Activated CD4-positive, alpha-beta T cell treated with anti-CD3 and anti-CD28 coated beads, Interleukin-2, Interleukin-6, amounts not matched to agents 100 ng/mL and 50 ng/mL, durations not matched to agents 16 hours and 8 hours (primary cell): ENCODE results near the gene EPO.
"Not testable (repeated sequence)": the region's sequence is repeated elsewhere in the genome, so short reads cannot be mapped to it uniquely, and the experiment has no call there.

Experiments
- DNase-seq: peaks from one replicate; pipeline ENCODE4 v3.0.0-alpha.2; 2020

The EPO gene

DNA sequence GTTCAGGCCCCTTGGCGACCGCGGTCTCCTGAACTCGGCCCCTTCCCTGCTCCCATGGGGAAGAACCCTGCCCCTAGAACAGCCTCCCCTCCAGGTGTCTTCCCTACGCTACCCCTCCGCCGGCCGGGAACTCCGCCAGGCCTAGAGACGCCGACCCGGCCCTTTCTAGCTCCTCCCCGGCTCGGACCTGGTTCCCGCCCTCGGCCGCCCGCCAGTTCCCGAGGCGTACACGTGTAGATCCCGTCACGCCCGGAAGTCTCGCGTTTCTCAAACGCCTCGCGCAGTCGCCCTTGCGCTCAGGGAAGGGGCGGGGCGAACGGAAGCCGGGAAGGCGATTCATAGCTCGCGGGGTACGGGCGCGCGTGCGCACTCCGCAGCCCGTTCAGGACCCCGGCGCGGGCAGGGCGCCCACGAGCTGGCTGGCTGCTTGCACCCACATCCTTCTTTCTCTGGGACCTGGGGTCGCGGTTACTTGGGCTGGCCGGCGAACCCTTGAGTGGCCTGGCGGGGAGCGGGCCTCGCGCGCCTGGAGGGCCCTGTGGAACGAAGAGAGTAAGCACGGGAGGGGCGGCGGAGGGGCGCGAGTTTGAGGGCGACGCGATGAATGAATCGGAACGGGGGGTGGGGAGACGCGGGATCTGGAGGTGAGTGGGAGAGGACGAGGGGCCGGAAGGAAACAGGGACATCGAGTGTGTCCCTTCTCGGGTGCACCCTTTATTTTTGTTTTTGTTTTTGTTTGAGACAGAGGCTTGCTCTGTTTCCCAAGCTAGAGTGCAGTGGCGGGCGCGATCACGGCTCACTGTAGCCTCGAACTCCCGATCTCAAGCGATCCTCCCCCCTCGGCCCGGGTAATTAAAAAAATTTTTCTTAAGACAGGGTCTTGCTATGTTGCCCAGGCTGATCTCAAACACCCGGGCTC is 14.3 kb upstream of the EPO start, which contains the start of gene POP7:
TSS of gene POP7 (plus strand) at position 369 of the 919 bp plus-strand sequence. CDS start 710 bp downstream, outside the sequence.
- peak; percentile 99 for DNase-seq

DNA sequence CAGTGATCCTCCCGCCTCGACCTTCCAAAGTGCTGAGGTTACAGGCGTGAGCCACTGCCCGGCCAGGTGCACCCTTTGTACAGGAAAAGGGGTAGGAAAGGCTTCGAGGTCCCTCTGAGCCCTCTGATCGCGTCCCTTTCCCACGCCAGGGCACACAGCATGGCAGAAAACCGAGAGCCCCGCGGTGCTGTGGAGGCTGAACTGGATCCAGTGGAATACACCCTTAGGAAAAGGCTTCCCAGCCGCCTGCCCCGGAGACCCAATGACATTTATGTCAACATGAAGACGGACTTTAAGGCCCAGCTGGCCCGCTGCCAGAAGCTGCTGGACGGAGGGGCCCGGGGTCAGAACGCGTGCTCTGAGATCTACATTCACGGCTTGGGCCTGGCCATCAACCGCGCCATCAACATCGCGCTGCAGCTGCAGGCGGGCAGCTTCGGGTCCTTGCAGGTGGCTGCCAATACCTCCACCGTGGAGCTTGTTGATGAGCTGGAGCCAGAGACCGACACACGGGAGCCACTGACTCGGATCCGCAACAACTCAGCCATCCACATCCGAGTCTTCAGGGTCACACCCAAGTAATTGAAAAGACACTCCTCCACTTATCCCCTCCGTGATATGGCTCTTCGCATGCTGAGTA is 13.5 kb upstream of the EPO start:
- no peak for DNase-seq

DNA sequence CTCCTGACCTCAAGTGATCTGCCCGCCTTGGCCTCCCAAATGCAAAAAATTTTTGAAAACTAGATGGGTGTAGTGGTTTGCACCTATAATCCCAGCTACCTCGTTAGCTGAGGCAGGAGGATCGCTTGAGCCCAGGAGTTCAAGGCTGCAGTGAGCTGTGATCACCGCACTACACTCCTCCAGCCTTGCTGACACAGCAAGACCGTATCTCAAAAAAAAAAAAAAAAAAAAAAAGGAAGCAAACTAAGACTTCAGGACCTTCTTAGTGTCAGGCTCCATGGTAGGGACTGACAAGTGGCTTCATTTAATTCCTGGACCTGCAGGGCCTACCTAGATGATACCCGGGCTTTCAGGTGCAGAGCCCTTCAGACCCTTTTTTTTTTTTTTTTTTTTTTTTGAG is 11.9 kb upstream of the EPO start:
- DNase-seq = no peak

DNA sequence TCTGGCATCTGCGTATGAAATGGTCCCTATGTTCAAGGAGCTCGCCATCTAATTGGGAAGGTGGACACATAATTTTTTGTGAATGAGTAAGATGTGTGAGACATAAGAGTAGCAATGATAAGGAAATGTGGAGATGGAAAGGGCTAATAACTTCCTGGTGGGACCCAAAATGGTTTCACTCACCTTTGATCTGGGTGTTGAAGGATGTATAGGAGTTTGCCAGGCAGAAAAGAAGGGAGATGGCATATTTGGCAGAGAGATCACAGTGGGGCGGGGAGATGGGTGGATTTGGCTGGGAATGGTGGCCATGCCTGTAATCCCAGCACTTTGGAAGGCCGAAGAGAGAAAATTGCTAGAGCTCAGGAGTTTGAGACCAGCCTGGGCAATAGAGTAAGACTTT is 9.8 kb upstream of the EPO start:
- no peak for DNase-seq

DNA sequence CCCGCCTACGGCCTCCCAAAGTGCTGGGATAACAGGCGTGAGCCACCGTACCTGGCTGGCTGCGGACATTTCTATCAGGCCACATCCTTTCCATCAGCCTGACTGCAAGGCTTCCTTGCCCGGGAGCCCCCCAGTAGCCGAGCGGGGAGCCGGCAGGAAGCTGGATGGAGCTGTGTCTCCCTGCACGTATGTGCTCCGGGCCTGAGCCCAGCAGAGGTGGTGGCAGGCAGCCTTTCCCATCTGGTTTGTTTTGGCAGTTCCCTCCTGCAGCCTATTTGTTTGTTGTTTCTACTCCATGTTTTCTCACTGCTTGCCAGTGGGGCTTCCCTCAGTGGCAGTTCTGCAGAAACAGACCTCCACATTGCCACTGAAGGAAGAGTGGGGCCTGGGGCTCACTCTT is 8.9 kb upstream of the EPO start:
- no peak for DNase-seq

DNA sequence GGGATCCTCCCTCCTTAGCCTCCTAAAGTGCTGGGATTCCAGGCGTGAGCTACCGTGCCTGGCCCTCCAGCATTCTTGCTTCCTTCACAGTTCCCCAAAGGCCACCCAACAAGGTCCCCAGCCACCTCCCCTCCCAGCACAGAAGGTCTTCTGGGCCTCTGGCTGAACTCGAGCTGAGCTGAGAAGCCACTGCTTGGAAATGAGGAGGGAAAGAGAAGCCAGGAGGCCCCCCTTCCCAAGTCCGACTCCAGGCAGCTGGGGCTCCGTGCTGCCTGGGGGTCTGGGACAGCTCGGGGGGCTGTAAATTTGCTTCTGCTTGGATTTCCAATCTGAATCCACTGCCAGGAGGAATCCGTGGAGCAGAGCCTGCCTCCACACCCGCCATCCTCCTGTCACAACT is 5.5 kb upstream of the EPO start:
- DNase-seq = no peak

DNA sequence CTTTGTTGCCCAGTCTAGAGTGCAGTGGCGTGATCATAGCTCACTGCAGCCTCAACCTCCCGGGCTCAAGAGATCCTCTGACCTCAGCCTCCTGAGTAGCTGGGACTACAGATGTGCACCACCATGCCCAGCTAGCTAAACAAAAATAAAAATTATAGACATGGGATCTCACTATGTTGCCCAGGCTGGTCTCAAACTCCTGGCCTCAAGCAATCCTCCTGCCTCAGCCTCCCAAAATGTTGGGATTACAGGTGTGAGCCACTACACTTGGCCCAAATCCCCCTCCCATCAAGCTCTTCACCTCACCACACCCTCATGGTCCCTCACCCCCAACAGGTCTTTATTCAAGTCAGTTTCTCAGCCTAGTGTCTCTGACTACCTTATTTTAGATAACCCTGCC is 3.2 kb upstream of the EPO start:
- not testable (repeated sequence) for DNase-seq

DNA sequence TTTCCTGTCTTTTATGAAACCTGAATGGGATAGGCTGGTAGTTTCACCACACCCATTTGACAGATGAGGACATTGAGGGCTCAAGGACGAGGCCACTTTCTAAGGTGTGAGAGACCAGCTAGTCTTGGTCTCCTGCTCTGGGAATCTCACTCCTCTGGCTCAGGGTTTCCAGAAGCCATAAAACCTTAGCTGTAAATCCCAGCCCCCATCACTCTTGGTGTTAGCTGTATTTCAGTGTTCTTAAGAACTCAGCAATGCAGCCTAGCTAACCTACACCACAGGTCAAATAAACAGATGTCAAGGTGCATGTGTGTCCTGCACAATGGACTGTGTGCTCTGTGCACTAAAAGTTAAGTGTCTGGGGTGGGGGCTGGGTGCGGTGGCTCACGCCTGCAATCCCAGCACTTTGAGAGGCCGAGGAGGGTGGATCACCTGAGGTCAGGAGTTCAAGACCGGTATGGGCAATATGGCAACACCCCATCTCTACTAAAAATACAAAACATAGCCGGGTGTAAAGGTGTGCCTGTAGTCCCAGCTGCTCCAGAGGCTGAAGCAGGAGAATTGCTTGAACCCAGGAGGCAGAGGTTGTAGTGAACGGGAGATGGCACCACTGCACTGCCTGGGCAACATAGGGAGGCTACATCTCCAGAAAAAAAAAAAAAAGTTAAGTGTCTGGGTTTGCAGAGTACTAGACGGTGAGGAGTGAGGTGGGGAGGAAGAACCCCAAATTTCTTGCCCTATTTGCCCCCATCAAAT is 567 bp upstream of the EPO start:
- DNase-seq = no peak

DNA sequence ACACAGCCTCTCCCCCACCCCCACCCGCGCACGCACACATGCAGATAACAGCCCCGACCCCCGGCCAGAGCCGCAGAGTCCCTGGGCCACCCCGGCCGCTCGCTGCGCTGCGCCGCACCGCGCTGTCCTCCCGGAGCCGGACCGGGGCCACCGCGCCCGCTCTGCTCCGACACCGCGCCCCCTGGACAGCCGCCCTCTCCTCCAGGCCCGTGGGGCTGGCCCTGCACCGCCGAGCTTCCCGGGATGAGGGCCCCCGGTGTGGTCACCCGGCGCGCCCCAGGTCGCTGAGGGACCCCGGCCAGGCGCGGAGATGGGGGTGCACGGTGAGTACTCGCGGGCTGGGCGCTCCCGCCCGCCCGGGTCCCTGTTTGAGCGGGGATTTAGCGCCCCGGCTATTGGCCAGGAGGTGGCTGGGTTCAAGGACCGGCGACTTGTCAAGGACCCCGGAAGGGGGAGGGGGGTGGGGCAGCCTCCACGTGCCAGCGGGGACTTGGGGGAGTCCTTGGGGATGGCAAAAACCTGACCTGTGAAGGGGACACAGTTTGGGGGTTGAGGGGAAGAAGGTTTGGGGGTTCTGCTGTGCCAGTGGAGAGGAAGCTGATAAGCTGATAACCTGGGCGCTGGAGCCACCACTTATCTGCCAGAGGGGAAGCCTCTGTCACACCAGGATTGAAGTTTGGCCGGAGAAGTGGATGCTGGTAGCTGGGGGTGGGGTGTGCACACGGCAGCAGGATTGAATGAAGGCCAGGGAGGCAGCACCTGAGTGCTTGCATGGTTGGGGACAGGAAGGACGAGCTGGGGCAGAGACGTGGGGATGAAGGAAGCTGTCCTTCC is 620 bp downstream of the EPO start:
- DNase-seq = no peak

DNA sequence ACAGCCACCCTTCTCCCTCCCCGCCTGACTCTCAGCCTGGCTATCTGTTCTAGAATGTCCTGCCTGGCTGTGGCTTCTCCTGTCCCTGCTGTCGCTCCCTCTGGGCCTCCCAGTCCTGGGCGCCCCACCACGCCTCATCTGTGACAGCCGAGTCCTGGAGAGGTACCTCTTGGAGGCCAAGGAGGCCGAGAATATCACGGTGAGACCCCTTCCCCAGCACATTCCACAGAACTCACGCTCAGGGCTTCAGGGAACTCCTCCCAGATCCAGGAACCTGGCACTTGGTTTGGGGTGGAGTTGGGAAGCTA is 1.2 kb downstream of the EPO start:
- DNase-seq = no peak

DNA sequence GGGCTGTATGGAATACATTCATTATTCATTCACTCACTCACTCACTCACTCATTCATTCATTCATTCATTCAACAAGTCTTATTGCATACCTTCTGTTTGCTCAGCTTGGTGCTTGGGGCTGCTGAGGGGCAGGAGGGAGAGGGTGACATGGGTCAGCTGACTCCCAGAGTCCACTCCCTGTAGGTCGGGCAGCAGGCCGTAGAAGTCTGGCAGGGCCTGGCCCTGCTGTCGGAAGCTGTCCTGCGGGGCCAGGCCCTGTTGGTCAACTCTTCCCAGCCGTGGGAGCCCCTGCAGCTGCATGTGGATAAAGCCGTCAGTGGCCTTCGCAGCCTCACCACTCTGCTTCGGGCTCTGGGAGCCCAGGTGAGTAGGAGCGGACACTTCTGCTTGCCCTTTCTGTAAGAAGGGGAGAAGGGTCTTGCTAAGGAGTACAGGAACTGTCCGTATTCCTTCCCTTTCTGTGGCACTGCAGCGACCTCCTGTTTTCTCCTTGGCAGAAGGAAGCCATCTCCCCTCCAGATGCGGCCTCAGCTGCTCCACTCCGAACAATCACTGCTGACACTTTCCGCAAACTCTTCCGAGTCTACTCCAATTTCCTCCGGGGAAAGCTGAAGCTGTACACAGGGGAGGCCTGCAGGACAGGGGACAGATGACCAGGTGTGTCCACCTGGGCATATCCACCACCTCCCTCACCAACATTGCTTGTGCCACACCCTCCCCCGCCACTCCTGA is 2.4 kb downstream of the EPO start:
- DNase-seq = no peak

DNA sequence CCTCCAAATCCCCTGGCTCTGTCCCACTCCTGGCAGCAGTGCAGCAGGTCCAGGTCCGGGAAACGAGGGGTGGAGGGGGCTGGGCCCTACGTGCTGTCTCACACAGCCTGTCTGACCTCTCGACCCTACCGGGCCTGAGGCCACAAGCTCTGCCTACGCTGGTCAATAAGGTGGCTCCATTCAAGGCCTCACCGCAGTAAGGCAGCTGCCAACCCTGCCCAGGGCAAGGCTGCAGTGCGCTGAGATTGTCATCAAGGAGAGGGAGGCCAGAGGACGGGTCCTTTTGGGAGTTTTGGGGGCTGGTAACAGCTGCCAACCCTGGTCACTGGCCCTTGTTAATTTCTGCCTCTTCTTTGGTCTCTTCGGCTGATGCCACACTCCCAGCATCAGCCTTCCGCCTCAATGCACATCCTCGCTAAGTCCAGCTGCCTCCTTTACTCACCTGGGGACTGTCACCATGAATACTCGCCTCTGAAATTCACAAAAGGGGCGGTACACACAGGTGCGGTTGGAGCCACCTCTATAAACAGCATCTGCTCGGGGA is 3.5 kb downstream of the EPO start:
- no peak for DNase-seq

DNA sequence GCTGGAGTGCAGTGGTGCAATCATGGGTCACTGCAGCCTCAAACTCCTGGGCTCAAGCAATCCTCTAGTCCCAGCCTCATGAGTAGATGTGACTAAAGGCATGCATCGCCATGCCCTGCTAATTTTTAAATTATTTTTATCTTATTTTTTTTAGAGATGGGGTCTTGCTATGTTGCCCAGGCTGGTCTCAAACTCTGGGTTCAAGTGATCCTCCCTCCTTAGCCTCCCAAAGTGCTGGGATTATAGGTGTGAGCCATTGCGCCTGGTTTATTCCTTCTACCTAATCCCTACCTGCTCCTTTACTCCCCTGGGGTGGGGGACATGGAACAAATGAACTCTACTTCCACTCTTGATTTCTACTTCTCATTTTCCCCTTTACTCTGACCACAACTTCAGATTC is 4.1 kb downstream of the EPO start:
- not testable (repeated sequence) for DNase-seq

DNA sequence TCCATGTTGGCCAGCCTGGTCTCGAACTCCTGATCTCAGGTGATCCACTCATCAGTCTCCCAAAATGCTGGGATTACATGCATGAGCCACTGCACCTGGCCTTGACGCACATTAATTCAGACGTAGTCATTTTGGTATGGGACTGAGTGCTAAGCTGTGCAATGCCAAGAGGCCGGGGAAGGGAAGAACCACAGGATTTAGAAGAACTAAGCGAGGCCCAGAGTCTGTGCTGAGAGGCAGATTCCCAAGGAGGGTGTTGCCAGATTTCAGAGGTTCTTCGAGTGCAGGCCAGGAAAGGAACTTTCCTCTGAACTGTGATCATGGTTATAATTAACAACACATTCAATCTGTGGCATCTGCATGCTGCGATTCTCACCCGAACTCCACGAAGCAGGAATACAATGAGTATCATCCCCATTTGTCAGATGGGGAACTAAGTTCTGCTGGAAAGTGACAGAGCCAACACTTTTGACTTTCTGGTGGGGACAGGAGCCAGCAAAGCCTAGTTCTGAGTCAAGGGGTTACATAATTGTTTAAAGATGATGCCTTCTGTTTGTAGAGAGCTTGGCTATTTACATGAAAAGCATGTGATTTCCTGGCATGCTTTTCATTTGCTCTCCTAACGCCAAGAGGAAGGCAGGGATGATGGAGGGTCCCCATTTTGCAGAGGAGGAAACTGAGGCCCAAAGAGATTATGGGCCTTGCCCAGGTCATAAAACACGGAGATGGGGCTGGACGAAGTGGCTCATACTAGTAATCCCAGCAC is 6.9 kb downstream of the EPO start:
- no peak for DNase-seq

DNA sequence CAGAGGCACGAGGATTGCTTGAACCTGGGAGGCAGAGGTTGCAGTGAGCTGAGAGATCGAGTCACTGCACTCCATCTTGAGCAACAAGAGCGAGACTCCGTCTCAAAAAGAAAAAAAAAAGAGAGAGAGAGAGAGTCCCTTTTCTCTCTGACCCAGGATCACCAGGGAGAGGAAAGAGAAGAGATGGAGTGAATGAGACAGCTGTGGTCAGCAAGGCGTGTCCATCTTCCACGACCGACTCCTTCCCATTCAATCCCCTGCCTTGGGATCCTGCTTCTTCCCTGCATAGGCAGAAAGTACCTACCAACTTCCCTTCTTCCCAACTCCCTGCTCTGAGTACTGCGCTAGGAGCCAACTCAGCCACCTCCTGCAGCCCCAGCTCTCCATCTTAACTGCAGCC is 7.9 kb downstream of the EPO start:
- DNase-seq = no peak

DNA sequence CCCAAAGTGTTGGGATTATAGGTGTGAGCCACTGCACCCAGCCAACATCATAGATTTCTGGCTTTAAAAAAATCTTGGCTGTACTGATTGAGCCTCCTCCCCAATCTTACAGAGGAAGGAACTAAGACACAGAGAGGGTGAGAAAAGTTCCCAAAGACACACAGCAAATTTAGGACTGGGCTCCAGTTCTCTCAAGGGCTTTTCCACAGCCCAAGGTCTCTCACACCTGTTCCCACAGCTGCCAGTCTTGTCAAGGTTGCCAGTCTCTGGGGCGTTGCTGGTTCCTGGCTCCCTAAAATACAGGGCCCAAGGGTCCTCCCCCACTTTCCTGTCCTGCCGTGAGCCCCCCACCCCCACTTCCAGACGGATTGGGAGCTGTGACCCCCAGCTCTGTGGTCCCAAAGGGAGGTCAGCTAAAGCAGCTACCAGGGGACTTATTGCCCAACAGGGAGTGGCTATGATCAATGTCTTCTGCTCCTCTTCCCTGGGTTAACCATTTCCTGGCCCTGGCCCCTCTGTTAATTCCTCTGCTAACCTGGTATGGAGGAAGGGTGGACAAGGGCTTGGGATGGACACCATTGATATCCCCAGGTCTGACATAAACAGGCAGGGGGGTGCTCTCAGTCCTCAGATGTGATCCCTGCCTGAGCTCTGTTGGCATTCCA is 10.0 kb downstream of the EPO start:
- no peak for DNase-seq

DNA sequence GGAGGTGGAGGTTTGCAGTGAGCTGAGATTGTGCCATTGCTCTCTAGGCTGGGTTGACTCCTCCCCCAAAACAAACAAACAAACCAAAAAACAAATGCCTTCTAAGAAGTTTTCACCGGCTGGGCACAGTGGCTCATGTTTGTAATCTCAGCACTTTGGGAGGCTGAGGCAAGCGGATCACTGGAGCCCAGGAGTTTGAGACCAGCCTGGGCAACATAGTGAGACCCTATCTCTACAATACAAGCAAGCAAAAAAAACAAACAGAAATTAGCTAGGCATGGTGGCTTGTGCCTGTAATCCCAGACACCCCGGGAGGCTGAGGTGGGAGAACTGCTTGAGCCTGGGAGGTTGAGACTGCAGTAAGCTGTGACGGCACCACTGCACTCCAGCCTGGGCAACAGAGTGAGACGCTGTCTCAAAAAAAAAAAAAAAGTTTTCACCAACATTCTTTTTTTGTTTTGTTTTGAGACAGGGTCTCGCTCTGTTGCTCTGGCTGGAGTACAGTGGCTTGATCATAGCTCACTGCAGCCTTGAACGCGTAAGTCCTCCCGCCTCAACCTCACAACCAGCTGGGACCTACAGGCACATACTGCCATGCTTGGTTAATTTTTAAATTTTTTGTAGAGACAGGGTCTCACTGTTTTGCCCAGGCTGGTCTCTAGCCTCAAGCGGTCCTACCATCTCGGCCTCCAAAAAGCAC is 11.8 kb downstream of the EPO start:
- no peak for DNase-seq

DNA sequence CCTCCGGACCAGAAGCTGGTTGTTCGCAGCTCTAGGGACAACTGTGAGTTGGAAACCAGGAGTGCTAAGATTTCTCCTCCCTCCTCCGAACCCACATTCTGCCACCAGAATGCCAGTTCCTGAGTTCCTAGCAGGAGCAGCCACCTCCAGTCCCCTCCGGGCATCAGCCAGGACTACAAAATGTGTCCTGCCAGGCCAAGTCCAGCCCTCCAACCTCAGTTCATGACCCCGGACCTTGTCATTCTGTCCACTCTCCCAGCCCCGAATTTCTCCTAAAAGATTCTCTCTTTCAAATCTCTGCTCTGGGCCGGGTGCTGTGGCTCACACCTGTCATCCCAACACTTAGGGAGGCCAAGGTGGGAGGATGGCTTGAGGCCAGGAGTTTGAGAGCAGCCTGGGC is 15.5 kb downstream of the EPO start:
- DNase-seq = no peak

DNA sequence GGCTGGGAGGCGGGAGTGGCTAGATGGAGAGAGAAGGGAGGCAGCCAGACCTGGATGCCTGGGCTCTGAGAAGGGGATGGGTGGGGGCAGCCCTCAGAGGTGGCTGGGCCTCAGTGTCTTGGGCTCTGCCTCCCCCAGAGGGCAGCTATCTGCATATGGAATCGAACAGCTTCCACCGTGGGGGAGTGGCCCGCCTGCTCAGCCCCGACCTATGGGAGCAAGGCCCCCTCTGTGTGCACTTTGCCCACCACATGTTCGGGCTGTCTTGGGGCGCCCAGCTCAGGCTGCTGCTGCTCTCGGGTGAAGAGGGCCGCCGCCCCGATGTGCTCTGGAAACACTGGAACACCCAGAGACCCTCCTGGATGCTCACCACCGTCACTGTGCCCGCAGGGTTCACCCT is 16.4 kb downstream of the EPO start:
- DNase-seq = no peak

DNA sequence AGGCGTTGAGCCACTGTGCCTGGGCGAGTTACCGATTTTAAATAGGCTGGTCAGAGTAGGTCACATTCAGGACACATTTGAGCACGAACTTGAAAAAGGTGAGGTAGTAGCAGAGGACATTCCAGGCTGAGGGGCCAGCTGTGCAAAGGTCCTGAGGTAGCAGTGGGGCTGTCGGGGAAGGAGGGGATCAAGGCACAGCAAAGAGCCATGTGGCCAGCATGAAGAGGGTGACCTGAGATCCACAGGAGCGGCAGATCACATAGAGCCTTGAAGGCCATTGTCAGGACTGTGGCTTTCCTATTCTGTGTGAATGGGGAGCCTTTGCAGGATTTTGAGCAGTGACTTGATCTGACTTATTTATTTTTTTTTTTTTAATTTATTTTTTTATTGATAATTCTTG is 19.7 kb downstream of the EPO start:
- DNase-seq = no peak
